IMR-90 (cell line): ENCODE results near the gene CTDSPL. TPM values are rescaled to one million over a fixed set of nuclear protein-coding genes. Genes with fewer than 3 reads are reported as not detected.

ENCODE experiments used
- ATAC-seq: fragments of 200-7000 bp; cut with Tn5 transposase; 2 replicates; pipeline ENCODE4 v1.9.1; 2020; ENCODE audit warnings: low read depth, mild to moderate bottlenecking, moderate library complexity
- BruUV-seq: library from RNA; stranded (reverse); fragments of 400-500 nt; replicated peaks from 2 replicates; lab custom pipeline; 2021; lab: Mats Ljungman, UMichigan
- CTCF ChIA-PET: fragments of 300-600 bp; formaldehyde crosslinking; extraction: SDS; loops from one replicate; lab custom pipeline; 2021; ENCODE audit warnings: antibody characterized with exemption; lab: Yijun Ruan, JAX
- POLR2A ChIA-PET: fragments of 300-600 bp; sonication (Branson Sonifier 250); formaldehyde crosslinking; loops from one replicate; lab custom pipeline; 2022; ENCODE audit warnings: antibody characterized with exemption; ENCODE audit not compliant: unreplicated experiment; lab: Charles Lee
- DNase-seq: peaks from one replicate; pipeline ENCODE4 v3.0.0; 2013
- H2AFZ ChIP-seq: replicated peaks from 2 replicates; pipeline ENCODE3; 2013; ENCODE audit warnings: low read length, mild to moderate bottlenecking; ENCODE audit not compliant: poor library complexity
- H2AK5ac ChIP-seq: 2 replicates; pipeline ENCODE4 v1.6.1; 2013; ENCODE audit warnings: low read depth, low read length, inconsistent platforms
- H2AK9ac ChIP-seq: replicated peaks from 2 replicates; pipeline ENCODE3; 2013; ENCODE audit warnings: mild to moderate bottlenecking, low read depth, low read length, moderate library complexity; ENCODE audit not compliant: poor library complexity
- H2BK120ac ChIP-seq: 2 replicates; pipeline ENCODE4 v1.6.1; 2013; ENCODE audit warnings: low read depth, low read length, inconsistent platforms
- H2BK15ac ChIP-seq: 3 replicates; pipeline ENCODE4 v1.6.1; 2013; ENCODE audit warnings: low read depth, low read length, inconsistent platforms
- H2BK20ac ChIP-seq: 2 replicates; pipeline ENCODE4 v1.6.1; 2013; ENCODE audit warnings: low read depth, mild to moderate bottlenecking, inconsistent platforms, low read length, moderate library complexity
- H2BK5ac ChIP-seq: 2 replicates; pipeline ENCODE4 v1.6.1; 2013; ENCODE audit warnings: mild to moderate bottlenecking, low read depth, low read length, inconsistent platforms; ENCODE audit not compliant: poor library complexity, severe bottlenecking
- H3K14ac ChIP-seq: replicated peaks from 2 replicates; pipeline ENCODE4 v1.6.1; 2013; ENCODE audit warnings: low read depth, low read length, inconsistent platforms
- H3K18ac ChIP-seq: 2 replicates; pipeline ENCODE4 v1.6.1; 2013; ENCODE audit warnings: low read depth, low read length, control low read depth
- H3K23ac ChIP-seq: 2 replicates; pipeline ENCODE4 v1.6.1; 2013; ENCODE audit warnings: low read depth, low read length, inconsistent platforms
- H3K27ac ChIP-seq: 2 replicates; pipeline ENCODE4 v1.5.1; 2013; ENCODE audit warnings: mild to moderate bottlenecking, control low read depth, low read length; ENCODE audit not compliant: insufficient read depth
- H3K27me3 ChIP-seq: 2 replicates; pipeline ENCODE4 v1.6.1; 2013; ENCODE audit warnings: low read length; ENCODE audit not compliant: control insufficient read depth, insufficient read depth
- H3K36me3 ChIP-seq: 2 replicates; pipeline ENCODE4 v1.6.1; 2013; ENCODE audit warnings: low read length, mixed read lengths; ENCODE audit not compliant: control insufficient read depth, insufficient read depth
- H3K4ac ChIP-seq: 2 replicates; pipeline ENCODE4 v1.6.1; 2013; ENCODE audit warnings: low read depth, low read length, inconsistent platforms
- H3K4me1 ChIP-seq: 2 replicates; pipeline ENCODE4 v1.6.1; 2013; ENCODE audit warnings: low read length, mixed read lengths; ENCODE audit not compliant: control insufficient read depth, insufficient read depth
- H3K4me2 ChIP-seq: 2 replicates; pipeline ENCODE4 v1.6.1; 2013; ENCODE audit warnings: low read depth, mild to moderate bottlenecking, control low read depth, low read length, moderate library complexity
- H3K4me3 ChIP-seq: 2 replicates; pipeline ENCODE4 v1.5.1; 2013; ENCODE audit warnings: low read depth, mild to moderate bottlenecking, control low read depth, low read length, moderate library complexity; ENCODE audit not compliant: insufficient read depth
- H3K56ac ChIP-seq: 2 replicates; pipeline ENCODE4 v1.6.1; 2013; ENCODE audit warnings: low read length, inconsistent platforms; ENCODE audit not compliant: insufficient read depth; ENCODE audit errors: extremely low read depth
- H3K79me1 ChIP-seq, 2 experiments: 2 replicates each; pipeline ENCODE4 v1.6.1; 2013; ENCODE audit warnings: low read length in 2 of 2, inconsistent platforms in 1 of 2, low read depth in 1 of 2
- H3K9ac ChIP-seq: 2 replicates; pipeline ENCODE4 v1.6.1; 2013; ENCODE audit warnings: low read depth, low read length, control low read depth
- H3K9me1 ChIP-seq: 2 replicates; pipeline ENCODE4 v1.6.1; 2013; ENCODE audit warnings: low read length, inconsistent platforms; ENCODE audit not compliant: insufficient read depth
- H3K9me3 ChIP-seq: 2 replicates; pipeline ENCODE4 v1.6.1; 2013; ENCODE audit warnings: low read length; ENCODE audit not compliant: control insufficient read depth, insufficient read depth
- H4K20me1 ChIP-seq: 2 replicates; pipeline ENCODE4 v1.6.1; 2013; ENCODE audit warnings: low read length, inconsistent platforms; ENCODE audit not compliant: insufficient read depth
- H4K5ac ChIP-seq: 2 replicates; pipeline ENCODE4 v1.6.1; 2013; ENCODE audit warnings: mild to moderate bottlenecking, low read depth, low read length, control low read depth
- H4K8ac ChIP-seq, 2 experiments: 2 replicates each; pipeline ENCODE4 v1.6.1; 2013; ENCODE audit warnings: low read depth in 2 of 2, low read length in 2 of 2, control low read depth in 1 of 2, inconsistent platforms in 1 of 2
- H4K91ac ChIP-seq: 2 replicates; pipeline ENCODE4 v1.6.1; 2013; ENCODE audit warnings: low read depth, low read length, inconsistent platforms; ENCODE audit not compliant: insufficient read depth
- RCOR1 ChIP-seq: IDR thresholded peaks from 2 replicates; pipeline ENCODE4 v1.6.1; 2012; ENCODE audit warnings: mild to moderate bottlenecking, low read length, improper control_type of control experiment; ENCODE audit not compliant: insufficient replicate concordance
- RFX5 ChIP-seq: IDR thresholded peaks from 2 replicates; pipeline ENCODE4 v1.8.0; 2012; ENCODE audit warnings: low read depth, mild to moderate bottlenecking, low read length, moderate library complexity
- WGBS, 2 experiments: methylation state at CpG; one replicate each; pipeline versions ENCODE4 v1.1.5 to v1.1.7; 2013; ENCODE audit warnings: missing lambda C conversion rate in 2 of 2; ENCODE audit not compliant: insufficient read length in 1 of 2; ENCODE audit errors: extremely low coverage in 2 of 2; 5-methylcytosine and 5-hydroxymethylcytosine counted together
- dilution Hi-C: fragments of 300-500 bp; cut with HindIII; formaldehyde crosslinking; loops from one replicate; pipeline ENCODE4 v1.14.3; 2018; ENCODE audit warnings: low sequenced_read_pairs; ENCODE audit not compliant: unreplicated experiment
- in situ Hi-C: fragments of 300-500 bp; cut with MboI; formaldehyde crosslinking; loops from 3 replicates; pipeline ENCODE4 v1.14.3; 2019; ENCODE audit warnings: low sequenced_read_pairs, inconsistent platforms, mixed read lengths
- intact Hi-C: fragments of 100-400 bp; cut with micrococcal nuclease; formaldehyde crosslinking; loops from 2 replicates; pipeline ENCODE4 v1.10.0; 2022
- polyA plus RNA-seq, 3 experiments: library from polyadenylated mRNA; depleted of rRNA; stranded (reverse); fragments of >200 nt; gene quantifications; 2 replicates each; pipeline ENCODE4 v1.2.3, GENCODE V29; 2012; ENCODE audit warnings: low replicate concordance in 1 of 3
- total RNA-seq: library from RNA; depleted of rRNA; stranded (reverse); fragments of >200 nt; gene quantifications from 2 replicates; pipeline ENCODE4 v1.2.3, GENCODE V29; 2012

CTDSPL gene
- total and polyA plus RNA-seq, 2 of the 4 experiments (the other 2 are of a cell fraction): 24.5 to 29.0 TPM

DNA sequence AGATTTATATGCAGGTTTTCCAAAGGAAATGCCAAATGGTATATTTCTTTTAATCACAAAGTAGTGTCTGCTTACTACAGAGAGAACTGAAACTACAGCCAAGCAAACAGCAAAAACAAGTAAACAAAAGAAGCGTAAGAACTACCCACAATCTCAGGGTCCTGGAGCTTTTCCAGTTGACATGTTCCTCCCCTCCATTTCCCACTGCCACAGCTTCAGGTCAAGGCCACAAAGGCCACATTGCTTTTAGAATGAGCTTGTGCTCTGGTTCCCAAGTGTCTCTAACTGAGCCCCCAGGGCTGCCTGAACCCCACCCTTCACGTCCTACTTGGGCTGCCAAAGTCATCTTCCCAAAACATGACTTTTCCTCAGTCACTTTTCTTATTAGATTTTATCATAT is 24.1 kb downstream of the CTDSPL start:
- Histone ChIP-seq H3K9me1 (peaks cover 20% of the 10 kb centered on the region), H3K4ac (no peak overlapping the region)
- dilution Hi-C loops: no loop called here

More for the DNA sequence above, 24.1 kb downstream of the CTDSPL start:
- ATAC-seq (no peak), DNase-seq (no peak)
- Histone ChIP-seq H2AFZ (no peak overlapping the region), H2AK9ac (no peak overlapping the region), H3K9ac (no peak overlapping the region), H4K20me1 (peaks cover 40% of the 10 kb centered on the region; the same call in 1 of the 2 replicates), H3K27ac (no peak overlapping the region), H2BK5ac (no peak overlapping the region), H3K36me3 (no peaks in the 10 kb centered on the region), H4K91ac (no peak overlapping the region), H3K23ac (no peak overlapping the region), H2BK20ac (no peak overlapping the region), H3K79me1 (peaks cover 43 to 69% of the 10 kb centered on the region in 2 experiments), H2AK5ac (no peak overlapping the region), H4K5ac (no peak overlapping the region), H3K27me3 (no peaks in the 10 kb centered on the region), H3K14ac (no peak overlapping the region), H4K8ac (no peak overlapping the region), H2BK15ac (no peak overlapping the region), H3K4me3 (no peak overlapping the region), H3K56ac (no peak overlapping the region), H3K4me1 (peaks cover 4% of the 10 kb centered on the region), H3K9me3 (no peaks in the 10 kb centered on the region), H3K4me2 (no peak overlapping the region), H3K18ac (no peak overlapping the region), H2BK120ac (no peak overlapping the region)
- in situ Hi-C loops: no loop called here
- intact Hi-C loops: no loop called here
- no TSS peak for BruUV-seq
- TF ChIP-seq RCOR1: no peak
- no peak for TF ChIP-seq RFX5
- ChIA-PET CTCF (no interaction called here), POLR2A (no interaction called here)
- WGBS, 2 experiments: 67% methylated on average over 1 of the region's 2 CpGs; no CpG with 5 or more reads in 1 of the 2 experiments
